B cell (primary cell): ENCODE results near the gene CEP112.

Experiments used
- EZH2 ChIP-seq: IDR thresholded peaks from 2 replicates; pipeline ENCODE4 v1.6.1; 2012; ENCODE audit warnings: borderline replicate concordance, low read depth, mild to moderate bottlenecking, moderate library complexity, low read length; ENCODE audit not compliant: insufficient read depth, poor library complexity, severe bottlenecking
- TF ChIP-seq, protein P1 (sequence below): fragments of 200-600 bp; IDR thresholded peaks from one replicate; pipeline ENCODE4 v1.8.0; 2022; ENCODE audit warnings: antibody characterized with exemption, mild to moderate bottlenecking

DNA sequence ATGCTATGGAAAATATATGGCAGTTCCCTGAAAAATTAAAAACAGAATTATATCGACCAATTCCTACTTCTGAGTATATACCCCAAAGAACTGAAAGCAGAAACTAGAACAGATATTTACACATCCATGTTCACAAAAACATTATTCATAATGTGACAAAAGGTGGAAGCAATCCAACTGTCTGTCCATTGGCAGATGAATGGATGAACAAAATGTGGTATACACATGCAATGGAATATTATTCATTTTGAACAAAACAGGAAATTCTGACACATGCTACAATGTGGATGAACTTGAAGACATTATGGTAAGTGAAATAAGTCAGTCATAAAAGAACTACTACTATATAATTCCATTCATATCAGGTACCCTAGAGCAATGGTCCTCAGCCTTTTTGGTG is 367.0 kb downstream of the CEP112 start:
- no peak for TF ChIP-seq EZH2
- TF ChIP-seq, protein P1, sequence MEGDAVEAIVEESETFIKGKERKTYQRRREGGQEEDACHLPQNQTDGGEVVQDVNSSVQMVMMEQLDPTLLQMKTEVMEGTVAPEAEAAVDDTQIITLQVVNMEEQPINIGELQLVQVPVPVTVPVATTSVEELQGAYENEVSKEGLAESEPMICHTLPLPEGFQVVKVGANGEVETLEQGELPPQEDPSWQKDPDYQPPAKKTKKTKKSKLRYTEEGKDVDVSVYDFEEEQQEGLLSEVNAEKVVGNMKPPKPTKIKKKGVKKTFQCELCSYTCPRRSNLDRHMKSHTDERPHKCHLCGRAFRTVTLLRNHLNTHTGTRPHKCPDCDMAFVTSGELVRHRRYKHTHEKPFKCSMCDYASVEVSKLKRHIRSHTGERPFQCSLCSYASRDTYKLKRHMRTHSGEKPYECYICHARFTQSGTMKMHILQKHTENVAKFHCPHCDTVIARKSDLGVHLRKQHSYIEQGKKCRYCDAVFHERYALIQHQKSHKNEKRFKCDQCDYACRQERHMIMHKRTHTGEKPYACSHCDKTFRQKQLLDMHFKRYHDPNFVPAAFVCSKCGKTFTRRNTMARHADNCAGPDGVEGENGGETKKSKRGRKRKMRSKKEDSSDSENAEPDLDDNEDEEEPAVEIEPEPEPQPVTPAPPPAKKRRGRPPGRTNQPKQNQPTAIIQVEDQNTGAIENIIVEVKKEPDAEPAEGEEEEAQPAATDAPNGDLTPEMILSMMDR: no peak
